Measurements from ENCODE around the gene FNDC3B. TPM values are rescaled to one million over a fixed set of nuclear protein-coding genes. Genes with fewer than 3 reads are reported as not detected.

FNDC3B gene
- total RNA-seq, 1 donor, result 139 TPM

DNA sequence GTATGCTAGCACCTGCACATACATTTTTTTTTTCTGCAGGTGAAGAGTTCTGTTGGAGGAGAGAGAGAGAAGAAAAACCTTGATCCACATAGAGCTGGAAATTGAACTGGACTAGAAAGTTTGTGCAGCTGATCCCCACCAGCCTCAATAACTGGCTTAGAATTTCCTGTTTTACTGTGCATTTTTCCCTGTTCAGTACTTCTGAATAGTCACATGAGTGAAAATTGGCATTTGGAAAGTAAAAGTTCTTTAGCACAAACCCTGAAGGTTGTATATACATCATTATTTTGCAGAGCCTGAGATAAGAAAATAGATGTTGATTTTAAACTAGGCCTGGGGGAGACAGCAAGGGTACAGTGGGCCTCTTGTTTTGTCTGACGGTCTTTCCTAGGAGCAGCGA, 366.5 kb downstream of the FNDC3B start:
- TF ChIP-seq, protein P1, sequence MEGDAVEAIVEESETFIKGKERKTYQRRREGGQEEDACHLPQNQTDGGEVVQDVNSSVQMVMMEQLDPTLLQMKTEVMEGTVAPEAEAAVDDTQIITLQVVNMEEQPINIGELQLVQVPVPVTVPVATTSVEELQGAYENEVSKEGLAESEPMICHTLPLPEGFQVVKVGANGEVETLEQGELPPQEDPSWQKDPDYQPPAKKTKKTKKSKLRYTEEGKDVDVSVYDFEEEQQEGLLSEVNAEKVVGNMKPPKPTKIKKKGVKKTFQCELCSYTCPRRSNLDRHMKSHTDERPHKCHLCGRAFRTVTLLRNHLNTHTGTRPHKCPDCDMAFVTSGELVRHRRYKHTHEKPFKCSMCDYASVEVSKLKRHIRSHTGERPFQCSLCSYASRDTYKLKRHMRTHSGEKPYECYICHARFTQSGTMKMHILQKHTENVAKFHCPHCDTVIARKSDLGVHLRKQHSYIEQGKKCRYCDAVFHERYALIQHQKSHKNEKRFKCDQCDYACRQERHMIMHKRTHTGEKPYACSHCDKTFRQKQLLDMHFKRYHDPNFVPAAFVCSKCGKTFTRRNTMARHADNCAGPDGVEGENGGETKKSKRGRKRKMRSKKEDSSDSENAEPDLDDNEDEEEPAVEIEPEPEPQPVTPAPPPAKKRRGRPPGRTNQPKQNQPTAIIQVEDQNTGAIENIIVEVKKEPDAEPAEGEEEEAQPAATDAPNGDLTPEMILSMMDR (IDR thresholded peaks at IDR 0.05; ENCODE audit: insufficient read depth, low read length), result no peak
- no peak overlapping the region for H3K4me3 ChIP-seq (ENCODE audit: low read depth, low read length)
- DNase-seq (ENCODE audit: low read depth), result no peak

DNA sequence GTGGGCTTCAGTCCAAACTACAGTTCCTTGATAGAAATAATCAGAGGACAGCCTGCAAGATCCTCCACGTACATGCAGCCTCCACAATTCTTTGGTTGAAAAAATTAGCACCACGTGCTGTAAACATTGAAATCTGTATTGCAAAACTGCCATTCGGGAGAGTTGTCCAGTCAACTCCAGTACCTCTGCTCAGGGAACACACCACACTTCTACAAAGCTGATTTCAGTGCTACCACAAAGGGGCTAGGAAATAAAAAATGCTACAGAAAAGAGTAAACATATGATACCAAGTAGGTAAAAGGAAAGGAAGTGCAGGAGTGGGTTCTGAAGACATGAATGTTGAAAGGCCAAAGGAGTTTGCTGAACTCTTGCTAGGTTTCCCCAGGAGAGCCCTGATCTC, 368.5 kb downstream of the FNDC3B start:
- DNase-seq (ENCODE audit: low read depth), result no peak
- no peak overlapping the region for H3K4me3 ChIP-seq (ENCODE audit: low read depth, low read length)
- TF ChIP-seq, protein P1 (IDR thresholded peaks at IDR 0.05; ENCODE audit: insufficient read depth, low read length), result no peak

DNA sequence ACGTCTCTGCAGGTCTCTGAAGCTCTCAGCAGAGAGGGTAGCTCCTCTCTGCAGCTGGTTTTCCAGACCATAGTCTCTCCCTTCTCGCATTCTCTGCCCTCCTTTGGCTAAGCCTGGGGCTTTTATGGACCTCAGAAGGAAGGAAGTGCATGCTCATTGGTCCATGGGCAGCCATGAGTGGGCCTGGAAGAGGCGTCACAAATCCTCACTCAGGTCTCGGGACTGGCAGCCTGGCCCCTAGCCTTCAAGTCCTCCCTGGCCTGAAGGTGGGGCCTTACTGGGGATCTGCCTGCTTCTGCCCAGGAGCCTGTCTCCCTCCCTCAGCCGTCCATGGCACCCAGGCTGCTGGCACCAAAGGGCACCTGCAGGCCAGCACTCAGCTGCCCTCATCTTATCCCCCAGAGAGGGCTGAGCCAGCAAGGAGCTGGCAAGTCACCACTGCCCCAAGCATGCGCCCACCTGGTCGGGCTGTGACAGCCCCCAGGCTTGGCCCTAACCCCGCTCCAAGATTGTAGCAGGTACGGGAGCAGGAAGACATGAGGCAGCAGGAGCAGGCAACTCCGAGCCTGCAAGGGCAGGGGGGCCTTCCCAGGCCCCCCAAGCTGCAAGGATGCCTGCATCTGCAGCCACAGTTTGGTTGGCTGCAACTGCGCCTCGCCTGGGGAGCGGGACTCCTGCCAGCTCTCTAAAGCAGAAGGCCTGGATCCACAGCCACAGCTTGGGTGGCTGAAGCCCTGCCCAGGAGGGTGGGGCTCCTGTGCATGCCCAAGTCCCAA, 371.5 kb downstream of the FNDC3B start:
- TF ChIP-seq, protein P1 (IDR thresholded peaks at IDR 0.05; ENCODE audit: insufficient read depth, low read length), result no peak
- no peak for DNase-seq (ENCODE audit: low read depth)
- no peak overlapping the region for H3K4me3 ChIP-seq (ENCODE audit: low read depth, low read length)

DNA sequence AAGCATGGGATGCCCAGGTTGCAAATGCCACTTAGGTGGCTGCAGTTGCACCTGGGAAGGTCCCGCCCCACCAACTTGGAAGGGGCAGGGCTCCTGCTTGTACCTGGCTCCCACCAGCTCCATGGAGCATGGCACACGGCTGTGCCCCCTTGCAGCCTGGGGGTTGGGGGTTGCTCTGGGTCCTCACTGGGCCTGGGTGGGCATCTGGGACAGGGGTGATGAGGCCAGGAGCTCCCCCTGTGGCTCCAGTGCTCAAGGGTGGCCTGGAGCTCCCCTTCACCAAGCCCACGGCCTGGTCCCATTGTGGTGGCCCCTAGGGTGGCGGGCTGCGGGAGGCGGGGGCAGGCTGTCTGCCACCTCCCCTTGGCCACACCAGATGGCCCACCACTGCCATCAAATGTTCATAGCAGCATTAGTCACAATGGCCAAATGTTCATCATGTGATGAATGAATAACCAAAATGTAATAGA, 372.1 kb downstream of the FNDC3B start:
- no peak for DNase-seq (ENCODE audit: low read depth)
- TF ChIP-seq, protein P1 (IDR thresholded peaks at IDR 0.05; ENCODE audit: insufficient read depth, low read length), result no peak
- H3K4me3 ChIP-seq (ENCODE audit: low read depth, low read length), result no peak overlapping the region

DNA sequence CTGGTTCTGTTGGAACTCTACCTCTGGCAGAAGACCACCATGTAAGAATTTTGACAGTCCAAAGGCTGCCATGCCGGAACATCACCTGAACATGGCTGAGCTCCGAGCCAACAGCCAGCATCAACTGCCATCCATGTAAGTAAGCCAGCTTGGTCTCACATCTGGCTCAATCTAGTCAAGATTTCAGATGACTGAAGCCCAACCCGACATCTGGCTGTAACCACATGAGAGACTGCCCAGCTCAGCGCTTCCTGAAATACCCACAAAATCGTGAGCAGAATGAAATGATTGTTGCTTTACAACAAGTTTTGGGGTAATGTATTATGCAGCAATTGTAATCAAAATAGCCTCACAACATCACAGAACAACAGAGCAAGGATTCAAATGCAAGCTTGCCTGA, 375.9 kb downstream of the FNDC3B start:
- no peak for DNase-seq (ENCODE audit: low read depth)
- TF ChIP-seq, protein P1 (IDR thresholded peaks at IDR 0.05; ENCODE audit: insufficient read depth, low read length), result no peak

DNA sequence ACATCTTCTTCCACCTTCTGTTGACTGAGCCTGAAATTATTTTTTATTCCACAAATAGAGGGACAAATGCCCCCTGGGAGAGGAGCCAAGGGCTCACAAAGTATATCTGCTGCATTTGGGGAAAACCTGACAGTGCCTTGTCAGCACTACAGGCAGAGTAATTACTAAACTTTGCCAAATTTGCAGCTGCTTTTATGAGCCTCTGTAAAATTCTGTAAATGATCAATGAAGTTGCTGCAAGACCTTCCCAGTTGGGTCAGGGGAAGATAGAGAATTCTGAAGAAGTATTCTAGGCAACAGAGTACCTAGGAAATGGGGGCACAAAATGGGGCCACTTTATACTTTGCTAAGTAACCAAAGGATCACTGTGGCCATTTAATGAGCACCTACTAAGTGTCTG, 398.3 kb downstream of the FNDC3B start:
- DNase-seq (ENCODE audit: low read depth), result no peak
- no peak overlapping the region for H3K4me3 ChIP-seq (ENCODE audit: low read depth, low read length)
- TF ChIP-seq, protein P1 (IDR thresholded peaks at IDR 0.05; ENCODE audit: insufficient read depth, low read length), result no peak

More for the DNA sequence above, 375.9 kb downstream of the FNDC3B start:
- no peak overlapping the region for H3K4me3 ChIP-seq (ENCODE audit: low read depth, low read length)

All from fibroblast of the aortic adventitia (primary cell).